Measurements from ENCODE around the gene UBL3.
A peak's percentile ranks its signal among the peaks of the same experiment; 100 is the strongest.

Gene UBL3

DNA sequence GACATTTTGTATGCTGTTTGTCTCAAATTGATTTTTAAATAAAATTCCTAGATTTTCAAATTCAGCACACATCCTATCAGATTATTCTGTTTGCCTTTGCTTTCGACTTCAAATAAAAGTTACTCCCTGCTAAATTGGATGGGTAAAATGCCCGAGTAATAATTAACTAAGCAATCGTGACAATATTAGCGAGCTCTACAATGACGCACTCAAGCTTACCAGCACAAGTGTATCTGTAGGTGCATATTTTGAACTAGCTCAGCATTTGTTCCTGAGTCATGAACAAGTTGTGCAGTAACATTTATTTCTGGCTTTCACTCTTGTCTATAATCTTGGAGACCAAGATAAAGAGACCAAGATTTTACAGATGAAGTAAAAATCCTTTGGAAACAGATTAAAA, 113.4 kb downstream of the UBL3 start:
- Histone ChIP-seq H3K79me2 (ENCODE audit: low read length) (no peaks in the 10 kb centered on the region), H3K9me3 (ENCODE audit: insufficient read depth, low read length) (no peaks in the 10 kb centered on the region), H4K20me1 (ENCODE audit: insufficient read depth, low read length) (no peaks in the 10 kb centered on the region), H3K27me3 (ENCODE audit: low read depth, low read length) (peaks cover 13% of the 10 kb centered on the region; the same call in 1 of the 2 replicates), H2AFZ (ENCODE audit: low read depth, low read length) (no peak overlapping the region), H3K9ac (ENCODE audit: low read length) (no peak overlapping the region), H3K4me2 (ENCODE audit: low read length) (no peak overlapping the region), H3K4me1 (ENCODE audit: low read length) (peaks cover 47% of the 10 kb centered on the region), H3K4me3 (ENCODE audit: low read length) (no peak overlapping the region), H3K27ac (ENCODE audit: low read length) (no peak overlapping the region), H3K36me3 (replicated peaks; ENCODE audit: low read depth, low read length) (no peaks in the 10 kb centered on the region)
- TF ChIP-seq, protein P1, sequence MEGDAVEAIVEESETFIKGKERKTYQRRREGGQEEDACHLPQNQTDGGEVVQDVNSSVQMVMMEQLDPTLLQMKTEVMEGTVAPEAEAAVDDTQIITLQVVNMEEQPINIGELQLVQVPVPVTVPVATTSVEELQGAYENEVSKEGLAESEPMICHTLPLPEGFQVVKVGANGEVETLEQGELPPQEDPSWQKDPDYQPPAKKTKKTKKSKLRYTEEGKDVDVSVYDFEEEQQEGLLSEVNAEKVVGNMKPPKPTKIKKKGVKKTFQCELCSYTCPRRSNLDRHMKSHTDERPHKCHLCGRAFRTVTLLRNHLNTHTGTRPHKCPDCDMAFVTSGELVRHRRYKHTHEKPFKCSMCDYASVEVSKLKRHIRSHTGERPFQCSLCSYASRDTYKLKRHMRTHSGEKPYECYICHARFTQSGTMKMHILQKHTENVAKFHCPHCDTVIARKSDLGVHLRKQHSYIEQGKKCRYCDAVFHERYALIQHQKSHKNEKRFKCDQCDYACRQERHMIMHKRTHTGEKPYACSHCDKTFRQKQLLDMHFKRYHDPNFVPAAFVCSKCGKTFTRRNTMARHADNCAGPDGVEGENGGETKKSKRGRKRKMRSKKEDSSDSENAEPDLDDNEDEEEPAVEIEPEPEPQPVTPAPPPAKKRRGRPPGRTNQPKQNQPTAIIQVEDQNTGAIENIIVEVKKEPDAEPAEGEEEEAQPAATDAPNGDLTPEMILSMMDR (IDR thresholded peaks at IDR 0.05; ENCODE audit: low read depth, low read length), result no peak
- no peak for TF ChIP-seq EZH2phosphoT487 (IDR thresholded peaks at IDR 0.05; ENCODE audit: low read depth)

DNA sequence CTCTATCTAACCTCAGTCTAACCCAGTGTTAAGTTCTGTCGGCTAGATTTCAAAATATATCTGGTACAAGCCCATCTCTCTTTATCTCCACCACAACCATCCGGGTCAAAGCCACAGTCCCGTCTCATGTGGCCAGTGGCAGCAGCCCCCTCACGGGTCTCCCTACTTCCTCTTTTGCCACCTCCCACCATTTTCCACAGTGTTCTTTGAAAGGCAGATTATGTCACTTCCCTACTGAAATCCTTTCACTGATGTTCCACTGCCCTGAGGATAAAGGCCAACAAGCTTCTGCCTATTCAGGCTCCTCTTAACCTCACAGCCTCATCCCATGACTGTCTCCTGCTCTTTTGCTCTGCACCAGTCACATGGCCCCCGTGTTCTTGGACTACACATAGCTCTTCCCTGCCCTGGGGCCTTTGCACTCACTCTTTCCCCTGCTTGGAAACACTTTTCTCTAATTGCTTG, 117.2 kb downstream of the UBL3 start:
- Histone ChIP-seq H3K4me3 (ENCODE audit: low read length) (no peak overlapping the region), H3K9ac (ENCODE audit: low read length) (no peak overlapping the region), H4K20me1 (ENCODE audit: insufficient read depth, low read length) (no peaks in the 10 kb centered on the region), H3K9me3 (ENCODE audit: insufficient read depth, low read length) (no peaks in the 10 kb centered on the region), H3K4me1 (ENCODE audit: low read length) (peaks cover 26% of the 10 kb centered on the region), H3K79me2 (ENCODE audit: low read length) (no peaks in the 10 kb centered on the region), H3K36me3 (replicated peaks; ENCODE audit: low read depth, low read length) (no peaks in the 10 kb centered on the region), H3K27me3 (ENCODE audit: low read depth, low read length) (peaks cover 32% of the 10 kb centered on the region), H3K4me2 (ENCODE audit: low read length) (no peak overlapping the region), H3K27ac (ENCODE audit: low read length) (no peak overlapping the region), H2AFZ (ENCODE audit: low read depth, low read length) (no peak overlapping the region)
- TF ChIP-seq, protein P1 (IDR thresholded peaks at IDR 0.05; ENCODE audit: low read depth, low read length), result no peak
- TF ChIP-seq EZH2phosphoT487 (IDR thresholded peaks at IDR 0.05; ENCODE audit: low read depth), result no peak

DNA sequence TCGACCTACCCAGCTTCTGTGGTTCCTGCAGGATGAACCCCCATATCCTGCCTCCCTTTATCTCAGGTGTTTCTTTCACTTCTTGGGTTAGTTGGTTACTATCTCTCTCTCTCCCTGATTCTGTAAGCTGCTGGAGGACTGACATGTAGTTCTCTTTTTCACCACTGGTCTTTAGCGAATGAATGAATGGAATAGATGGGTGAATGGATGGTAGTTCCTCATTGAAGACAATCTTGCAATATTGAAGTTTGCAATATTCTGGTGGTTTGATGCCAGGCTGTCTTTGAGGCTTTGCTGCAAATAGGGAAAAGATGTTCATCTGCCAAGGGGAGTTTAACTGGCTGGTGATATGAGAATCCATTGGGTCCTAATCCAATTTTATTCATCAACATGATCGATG, 120.2 kb downstream of the UBL3 start:
- H4K20me1 ChIP-seq (ENCODE audit: insufficient read depth, low read length), result no peaks in the 10 kb centered on the region
- no peak overlapping the region for H3K4me3 ChIP-seq (ENCODE audit: low read length)
- H3K4me1 ChIP-seq (ENCODE audit: low read length), result peaks cover 14% of the 10 kb centered on the region
- no peaks in the 10 kb centered on the region; the same call in 1 of the 2 replicates for H3K9me3 ChIP-seq (ENCODE audit: insufficient read depth, low read length)
- no peak overlapping the region for H3K4me2 ChIP-seq (ENCODE audit: low read length)
- H3K9ac ChIP-seq (ENCODE audit: low read length), result no peak overlapping the region
- no peak for TF ChIP-seq EZH2phosphoT487 (IDR thresholded peaks at IDR 0.05; ENCODE audit: low read depth)
- TF ChIP-seq, protein P1 (IDR thresholded peaks at IDR 0.05; ENCODE audit: low read depth, low read length), result peak; percentile 18; the same call in 1 of the 2 replicates
- H3K27me3 ChIP-seq (ENCODE audit: low read depth, low read length), result peaks cover 35% of the 10 kb centered on the region
- no peak overlapping the region for H3K27ac ChIP-seq (ENCODE audit: low read length)
- H3K79me2 ChIP-seq (ENCODE audit: low read length), result no peaks in the 10 kb centered on the region
- H2AFZ ChIP-seq (ENCODE audit: low read depth, low read length), result no peak overlapping the region
- no peaks in the 10 kb centered on the region for H3K36me3 ChIP-seq (replicated peaks; ENCODE audit: low read depth, low read length)

DNA sequence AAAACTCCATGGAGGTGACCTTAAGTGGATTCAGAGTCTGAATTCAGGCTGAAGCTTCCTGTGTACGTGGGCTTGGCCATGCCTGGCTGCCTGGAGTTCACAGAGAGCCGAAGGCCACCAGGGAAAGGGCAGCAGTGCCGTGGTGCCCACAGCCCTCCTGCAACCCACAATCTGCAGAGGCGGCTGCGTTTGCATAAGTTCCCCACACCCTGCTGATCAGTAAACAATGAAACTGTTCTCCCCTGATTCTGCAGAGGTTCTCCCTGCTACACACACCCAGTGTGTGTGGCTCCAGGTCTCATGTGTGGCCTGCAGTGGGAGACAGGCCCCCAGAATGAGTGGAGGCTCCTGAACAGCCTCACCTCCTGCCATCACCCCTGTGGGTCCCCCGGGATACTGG, 128.0 kb downstream of the UBL3 start:
- Histone ChIP-seq H3K4me3 (ENCODE audit: low read length) (no peak overlapping the region), H3K4me1 (ENCODE audit: low read length) (peaks cover 12% of the 10 kb centered on the region), H3K9me3 (ENCODE audit: insufficient read depth, low read length) (no peaks in the 10 kb centered on the region; the same call in 1 of the 2 replicates), H4K20me1 (ENCODE audit: insufficient read depth, low read length) (no peaks in the 10 kb centered on the region), H3K79me2 (ENCODE audit: low read length) (no peaks in the 10 kb centered on the region), H3K36me3 (replicated peaks; ENCODE audit: low read depth, low read length) (no peaks in the 10 kb centered on the region), H3K27me3 (ENCODE audit: low read depth, low read length) (0 out of 2 replicates have a peak, but pooled peaks cover 7% of the 10 kb centered on the region), H3K4me2 (ENCODE audit: low read length) (no peak overlapping the region), H3K9ac (ENCODE audit: low read length) (no peak overlapping the region), H2AFZ (ENCODE audit: low read depth, low read length) (0 out of 2 replicates have a peak overlapping the region, but pooled peaks have one; percentile 1), H3K27ac (ENCODE audit: low read length) (no peak overlapping the region)
- TF ChIP-seq EZH2phosphoT487 (IDR thresholded peaks at IDR 0.05; ENCODE audit: low read depth), result no peak
- TF ChIP-seq, protein P1 (IDR thresholded peaks at IDR 0.05; ENCODE audit: low read depth, low read length), result no peak

Measured in OCI-LY3 (cell line).